ENCODE data around the gene TMEM63A. TPM values are rescaled to one million over a fixed set of nuclear protein-coding genes. Genes with fewer than 3 reads are reported as not detected.

The TMEM63A gene
- total and polyA plus RNA-seq, 10 of the 15 experiments (the other 5 are each of a cell fraction or from before 2014, with no cell fraction given), result 1.3 to 33.5 (median 15.2) TPM

DNA sequence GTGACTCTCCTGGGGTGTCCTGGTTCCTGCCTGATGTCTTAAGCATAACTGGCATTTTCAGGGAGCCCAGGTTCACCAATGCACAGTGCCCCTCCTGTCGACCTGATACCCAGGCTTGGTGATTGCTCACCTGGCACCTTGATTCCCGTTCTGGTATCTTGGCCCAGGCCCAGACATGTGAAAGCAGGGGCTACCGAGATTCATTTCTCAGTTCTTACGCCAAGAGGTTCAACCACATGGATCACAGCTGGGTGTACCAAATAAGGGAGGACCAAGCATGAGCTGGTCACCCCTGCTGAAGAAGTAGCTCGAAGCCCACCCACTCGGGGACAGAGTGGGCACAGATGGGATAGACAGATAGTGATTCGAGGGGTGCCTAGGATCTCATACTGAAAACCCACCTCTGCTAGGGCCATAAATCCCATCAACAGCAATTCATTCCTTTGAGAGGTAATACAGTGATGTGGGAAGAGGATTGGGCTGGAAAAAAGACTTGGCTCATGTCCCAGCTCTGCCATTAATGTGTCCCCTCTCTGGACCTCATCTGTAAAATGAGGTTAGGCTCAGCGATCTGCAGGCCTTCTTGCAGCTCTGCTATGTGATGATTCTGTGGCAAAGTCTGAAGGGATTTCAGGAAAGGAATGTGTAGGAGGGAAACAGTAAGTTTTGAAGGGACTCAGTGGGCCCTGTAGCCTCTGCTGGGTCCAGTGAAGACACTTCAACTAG, 69.5 kb downstream of the TMEM63A start:
- FAIRE-seq, result no peak
- Histone ChIP-seq H3K4me1 (ENCODE audit: control insufficient read depth, insufficient read depth, low read length) (no peaks in the 10 kb centered on the region), H3K36me3 (ENCODE audit: control insufficient read depth in 2 of 2, insufficient read depth in 2 of 2, low read length in 1 of 2) (no peaks in the 10 kb centered on the region), H3K79me2 (ENCODE audit: control insufficient read depth, insufficient read depth, low read length) (no peaks in the 10 kb centered on the region), H3K4me3 (no peak overlapping the region), H3K9ac (ENCODE audit: control insufficient read depth, insufficient read depth, low read length) (no peak overlapping the region), H3K27me3 (replicated peaks in 1 of 2; ENCODE audit: control insufficient read depth in 2 of 2, insufficient read depth in 2 of 2, low read length in 1 of 2) (no peaks in the 10 kb centered on the region), H3K9me3 (replicated peaks; ENCODE audit: control insufficient read depth, insufficient read depth, low read length) (no peaks in the 10 kb centered on the region), H3K4me2 (ENCODE audit: control insufficient read depth, insufficient read depth) (no peak overlapping the region), H4K20me1 (ENCODE audit: control insufficient read depth, insufficient read depth) (no peaks in the 10 kb centered on the region), H3K27ac (ENCODE audit: control insufficient read depth, insufficient read depth) (no peak overlapping the region), H2AFZ (ENCODE audit: control insufficient read depth, low read depth, low read length) (no peak overlapping the region)
- TF ChIP-seq BMI1 (IDR thresholded peaks at IDR 0.05; ENCODE audit: borderline replicate concordance) (no peak), CHD1 (IDR thresholded peaks at IDR 0.05; ENCODE audit: low read depth, low read length) (no peak), IRF4 (IDR thresholded peaks at IDR 0.05; ENCODE audit: low read depth, low read length) (no peak), TCF12 (IDR thresholded peaks at IDR 0.05; ENCODE audit: low read depth, low read length) (no peak), IKZF2 (IDR thresholded peaks at IDR 0.05) (no peak), NR2C2 (IDR thresholded peaks at IDR 0.05; ENCODE audit: borderline replicate concordance, control insufficient read depth, insufficient read length, low read depth) (no peak), ZNF384 (IDR thresholded peaks at IDR 0.05; ENCODE audit: borderline replicate concordance, low read depth, low read length) (no peak), SIN3A (IDR thresholded peaks at IDR 0.05; ENCODE audit: low read depth, low read length) (no peak), MYB (IDR thresholded peaks at IDR 0.05; ENCODE audit: borderline replicate concordance, low read depth, low read length) (no peak), RUNX3 (IDR thresholded peaks at IDR 0.05; ENCODE audit: low read length) (no peak), FOS (IDR thresholded peaks at IDR 0.05; ENCODE audit: borderline replicate concordance, extremely low read depth, insufficient read length) (no peak), CREB1 (IDR thresholded peaks at IDR 0.05; ENCODE audit: low read depth) (no peak), SREBF1 (IDR thresholded peaks at IDR 0.05; ENCODE audit: low read length) (no peak), CEBPB (IDR thresholded peaks at IDR 0.05; ENCODE audit: borderline replicate concordance in 1 of 2, low read depth in 2 of 2, low read length in 2 of 2) (no peak)
- TF ChIP-seq, protein P1, sequence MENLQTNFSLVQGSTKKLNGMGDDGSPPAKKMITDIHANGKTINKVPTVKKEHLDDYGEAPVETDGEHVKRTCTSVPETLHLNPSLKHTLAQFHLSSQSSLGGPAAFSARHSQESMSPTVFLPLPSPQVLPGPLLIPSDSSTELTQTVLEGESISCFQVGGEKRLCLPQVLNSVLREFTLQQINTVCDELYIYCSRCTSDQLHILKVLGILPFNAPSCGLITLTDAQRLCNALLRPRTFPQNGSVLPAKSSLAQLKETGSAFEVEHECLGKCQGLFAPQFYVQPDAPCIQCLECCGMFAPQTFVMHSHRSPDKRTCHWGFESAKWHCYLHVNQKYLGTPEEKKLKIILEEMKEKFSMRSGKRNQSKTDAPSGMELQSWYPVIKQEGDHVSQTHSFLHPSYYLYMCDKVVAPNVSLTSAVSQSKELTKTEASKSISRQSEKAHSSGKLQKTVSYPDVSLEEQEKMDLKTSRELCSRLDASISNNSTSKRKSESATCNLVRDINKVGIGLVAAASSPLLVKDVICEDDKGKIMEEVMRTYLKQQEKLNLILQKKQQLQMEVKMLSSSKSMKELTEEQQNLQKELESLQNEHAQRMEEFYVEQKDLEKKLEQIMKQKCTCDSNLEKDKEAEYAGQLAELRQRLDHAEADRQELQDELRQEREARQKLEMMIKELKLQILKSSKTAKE (IDR thresholded peaks at IDR 0.05; ENCODE audit: low read depth, poor library complexity, severe bottlenecking), result no peak
- TF ChIP-seq, protein P2, sequence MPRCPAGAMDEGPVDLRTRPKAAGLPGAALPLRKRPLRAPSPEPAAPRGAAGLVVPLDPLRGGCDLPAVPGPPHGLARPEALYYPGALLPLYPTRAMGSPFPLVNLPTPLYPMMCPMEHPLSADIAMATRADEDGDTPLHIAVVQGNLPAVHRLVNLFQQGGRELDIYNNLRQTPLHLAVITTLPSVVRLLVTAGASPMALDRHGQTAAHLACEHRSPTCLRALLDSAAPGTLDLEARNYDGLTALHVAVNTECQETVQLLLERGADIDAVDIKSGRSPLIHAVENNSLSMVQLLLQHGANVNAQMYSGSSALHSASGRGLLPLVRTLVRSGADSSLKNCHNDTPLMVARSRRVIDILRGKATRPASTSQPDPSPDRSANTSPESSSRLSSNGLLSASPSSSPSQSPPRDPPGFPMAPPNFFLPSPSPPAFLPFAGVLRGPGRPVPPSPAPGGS (IDR thresholded peaks at IDR 0.05; ENCODE audit: borderline replicate concordance, insufficient read depth, low read depth, low read length, poor library complexity, severe bottlenecking), result no peak
- in situ Hi-C loops (cut with MboI), result no loop called here
- WGBS (ENCODE audit: insufficient coverage, insufficient replicate concordance, low lambda C conversion rate, missing lambda C conversion rate), result 51% methylated on average over 8 of the region's 8 CpGs
- intact Hi-C loops (cut with micrococcal nuclease; ENCODE audit: unreplicated experiment), result no loop called here
- no TSS peak for BruUV-seq (replicated peaks)
- no peak for ATAC-seq
- CTCF ChIA-PET, result interaction anchor here (1.8 kb wide), 1 partner anchor 10 kb away, joined by 4 read pairs; no protein-coding TSS in a partner anchor
- no peak for DNase-seq (ENCODE audit: low read depth, low spot score)
- SMC1A ChIA-PET (ENCODE audit: uncharacterized antibody, unreplicated experiment), result interaction anchor here (1.2 kb wide), 1 partner anchor 25 kb away, joined by 4 read pairs; no protein-coding TSS in a partner anchor
- RAD21 ChIA-PET (ENCODE audit: unreplicated experiment), result interaction anchor here (1.6 kb wide), 1 partner anchor 69 kb away, joined by 7 read pairs; the partner anchor contains the start of gene TMEM63A
- POLR2A ChIA-PET, result no interaction called here
